ENCODE measurements around the gene SIM2. TPM values are rescaled to one million over a fixed set of nuclear protein-coding genes. Genes with fewer than 3 reads are reported as not detected.

The SIM2 gene
- total RNA-seq, 2 experiments from 2014 or later, result not detected

DNA sequence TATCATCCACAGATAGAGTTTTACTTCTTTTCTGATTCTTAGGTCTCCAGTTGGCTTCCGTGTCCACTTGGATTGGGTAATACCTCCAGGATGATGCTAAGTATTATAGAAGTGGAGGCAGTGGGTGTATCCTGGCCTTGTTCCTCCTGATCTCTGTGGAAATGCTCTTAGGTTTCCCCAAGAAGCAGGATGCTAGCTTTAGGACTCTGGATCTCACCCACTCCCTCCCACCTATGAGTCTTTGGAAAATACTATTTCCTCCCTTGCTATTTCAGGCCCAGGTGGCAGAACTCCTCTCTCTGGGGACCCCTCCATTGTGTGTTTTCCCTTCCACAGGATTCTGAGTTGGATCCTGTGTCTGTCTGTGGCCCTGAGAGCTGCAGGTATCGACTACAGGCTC is 86.7 kb downstream of the SIM2 start:
- no peak overlapping the region for H3K4me2 ChIP-seq (ENCODE audit: low read length)

DNA sequence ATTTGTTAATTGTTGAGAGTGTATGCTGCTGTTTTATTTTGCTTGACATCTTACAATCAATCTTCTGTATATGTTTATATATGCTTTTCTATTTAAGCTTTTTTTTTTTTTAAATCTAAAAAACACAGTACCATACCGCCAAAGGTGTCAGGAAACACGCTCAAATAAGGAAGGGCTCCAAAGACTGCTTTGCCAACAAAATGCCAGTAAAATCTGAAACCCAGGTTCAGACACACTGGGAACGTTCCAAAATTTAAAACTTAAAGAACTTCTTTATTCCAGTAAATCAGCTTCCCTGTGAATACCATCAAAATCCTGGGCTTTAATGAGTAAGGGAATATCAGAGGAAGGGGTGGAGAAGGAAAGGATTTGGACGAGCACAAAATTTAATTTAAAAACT is 87.3 kb downstream of the SIM2 start:
- intact Hi-C loops (cut with micrococcal nuclease; ENCODE audit: unreplicated experiment), result no loop called here

More for the DNA sequence above, 86.7 kb downstream of the SIM2 start:
- Histone ChIP-seq H3K36me3 (ENCODE audit: insufficient read depth, low read length) (no peaks in the 10 kb centered on the region), H2AFZ (ENCODE audit: low read length) (no peak overlapping the region), H3K9me2 (ENCODE audit: insufficient read depth, low read length) (no peaks in the 10 kb centered on the region), H3K4me3 (ENCODE audit: low read depth, low read length, poor library complexity, severe bottlenecking) (no peak overlapping the region), H3K79me2 (ENCODE audit: insufficient read depth, low read depth, low read length) (no peaks in the 10 kb centered on the region), H3K4me1 (ENCODE audit: insufficient read depth, low read length, poor library complexity, severe bottlenecking) (no peaks in the 10 kb centered on the region), H4K20me1 (ENCODE audit: insufficient read depth, low read length) (no peaks in the 10 kb centered on the region), H3K27ac (ENCODE audit: low read depth, low read length, poor library complexity, severe bottlenecking) (no peak overlapping the region), H3K9me3 (ENCODE audit: low read length) (no peaks in the 10 kb centered on the region)
- intact Hi-C loops (cut with micrococcal nuclease; ENCODE audit: unreplicated experiment), result no loop called here
- BruUV-seq (replicated peaks), result no TSS peak
- ChIA-PET POLR2A (interaction anchor here (0.5 kb wide), 1 partner anchor 1022 kb away, joined by 3 read pairs; no protein-coding TSS in a partner anchor), CTCF (ENCODE audit: unreplicated experiment) (no interaction called here)
- TF ChIP-seq EZH2phosphoT487 (IDR thresholded peaks at IDR 0.05; ENCODE audit: borderline replicate concordance, low read depth, low read length), result no peak
- TF ChIP-seq, protein P1, sequence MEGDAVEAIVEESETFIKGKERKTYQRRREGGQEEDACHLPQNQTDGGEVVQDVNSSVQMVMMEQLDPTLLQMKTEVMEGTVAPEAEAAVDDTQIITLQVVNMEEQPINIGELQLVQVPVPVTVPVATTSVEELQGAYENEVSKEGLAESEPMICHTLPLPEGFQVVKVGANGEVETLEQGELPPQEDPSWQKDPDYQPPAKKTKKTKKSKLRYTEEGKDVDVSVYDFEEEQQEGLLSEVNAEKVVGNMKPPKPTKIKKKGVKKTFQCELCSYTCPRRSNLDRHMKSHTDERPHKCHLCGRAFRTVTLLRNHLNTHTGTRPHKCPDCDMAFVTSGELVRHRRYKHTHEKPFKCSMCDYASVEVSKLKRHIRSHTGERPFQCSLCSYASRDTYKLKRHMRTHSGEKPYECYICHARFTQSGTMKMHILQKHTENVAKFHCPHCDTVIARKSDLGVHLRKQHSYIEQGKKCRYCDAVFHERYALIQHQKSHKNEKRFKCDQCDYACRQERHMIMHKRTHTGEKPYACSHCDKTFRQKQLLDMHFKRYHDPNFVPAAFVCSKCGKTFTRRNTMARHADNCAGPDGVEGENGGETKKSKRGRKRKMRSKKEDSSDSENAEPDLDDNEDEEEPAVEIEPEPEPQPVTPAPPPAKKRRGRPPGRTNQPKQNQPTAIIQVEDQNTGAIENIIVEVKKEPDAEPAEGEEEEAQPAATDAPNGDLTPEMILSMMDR (conservative IDR thresholded peaks at IDR 0.05; ENCODE audit: low read length), result no peak
- DNase-seq (ENCODE audit: low spot score), result no peak

DNA sequence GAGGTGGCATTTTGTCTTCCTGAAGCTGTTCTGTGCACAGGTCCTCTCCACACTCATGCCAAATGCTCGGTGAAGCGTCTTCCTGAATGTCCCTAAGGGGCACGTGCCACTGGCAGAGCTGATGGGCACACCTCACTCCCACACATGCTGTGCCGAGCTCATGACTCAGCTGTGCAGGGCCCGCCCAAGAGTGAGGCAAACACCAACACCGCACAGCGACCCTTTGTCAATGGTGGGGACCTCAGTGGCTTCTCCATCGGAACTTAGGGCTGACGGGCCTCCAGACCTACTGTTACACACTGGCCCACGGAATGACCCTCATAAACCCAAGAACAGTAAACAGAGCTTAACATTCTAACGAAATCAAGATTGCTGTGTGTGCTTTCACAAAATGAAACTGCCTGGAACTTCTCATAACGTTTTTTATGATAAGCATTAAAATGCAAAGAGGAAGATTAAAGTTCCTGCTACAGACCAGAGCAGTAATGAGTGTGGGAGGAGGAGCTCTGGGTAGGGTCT is 89.3 kb downstream of the SIM2 start:
- Histone ChIP-seq H3K9me2 (ENCODE audit: insufficient read depth, low read length) (no peaks in the 10 kb centered on the region), H2AFZ (ENCODE audit: low read length) (no peak overlapping the region), H3K9me3 (ENCODE audit: low read length) (no peaks in the 10 kb centered on the region), H3K4me3 (ENCODE audit: low read depth, low read length, poor library complexity, severe bottlenecking) (no peak overlapping the region), H3K79me2 (ENCODE audit: insufficient read depth, low read depth, low read length) (no peaks in the 10 kb centered on the region), H4K20me1 (ENCODE audit: insufficient read depth, low read length) (no peaks in the 10 kb centered on the region), H3K4me2 (ENCODE audit: low read length) (no peak overlapping the region), H3K4me1 (ENCODE audit: insufficient read depth, low read length, poor library complexity, severe bottlenecking) (no peaks in the 10 kb centered on the region), H3K36me3 (ENCODE audit: insufficient read depth, low read length) (no peaks in the 10 kb centered on the region), H3K27ac (ENCODE audit: low read depth, low read length, poor library complexity, severe bottlenecking) (no peak overlapping the region)
- no peak for TF ChIP-seq EZH2phosphoT487 (IDR thresholded peaks at IDR 0.05; ENCODE audit: borderline replicate concordance, low read depth, low read length)
- TF ChIP-seq, protein P1 (conservative IDR thresholded peaks at IDR 0.05; ENCODE audit: low read length), result no peak
- DNase-seq (ENCODE audit: low spot score), result no peak
- ChIA-PET POLR2A (no interaction called here), CTCF (ENCODE audit: unreplicated experiment) (no interaction called here)
- BruUV-seq (replicated peaks), result no TSS peak
- intact Hi-C loops (cut with micrococcal nuclease; ENCODE audit: unreplicated experiment), result no loop called here

More for the DNA sequence above, 87.3 kb downstream of the SIM2 start:
- DNase-seq (ENCODE audit: low spot score), result no peak
- no peak overlapping the region for H2AFZ ChIP-seq (ENCODE audit: low read length)
- TF ChIP-seq, protein P1 (conservative IDR thresholded peaks at IDR 0.05; ENCODE audit: low read length), result no peak
- TF ChIP-seq EZH2phosphoT487 (IDR thresholded peaks at IDR 0.05; ENCODE audit: borderline replicate concordance, low read depth, low read length), result no peak
- no peak overlapping the region for H3K4me3 ChIP-seq (ENCODE audit: low read depth, low read length, poor library complexity, severe bottlenecking)
- H3K36me3 ChIP-seq (ENCODE audit: insufficient read depth, low read length), result no peaks in the 10 kb centered on the region
- H4K20me1 ChIP-seq (ENCODE audit: insufficient read depth, low read length), result no peaks in the 10 kb centered on the region
- H3K9me2 ChIP-seq (ENCODE audit: insufficient read depth, low read length), result no peaks in the 10 kb centered on the region
- H3K79me2 ChIP-seq (ENCODE audit: insufficient read depth, low read depth, low read length), result no peaks in the 10 kb centered on the region
- no peak overlapping the region for H3K27ac ChIP-seq (ENCODE audit: low read depth, low read length, poor library complexity, severe bottlenecking)
- no peak overlapping the region for H3K4me2 ChIP-seq (ENCODE audit: low read length)
- BruUV-seq (replicated peaks), result no TSS peak
- no peaks in the 10 kb centered on the region for H3K4me1 ChIP-seq (ENCODE audit: insufficient read depth, low read length, poor library complexity, severe bottlenecking)
- CTCF ChIA-PET (ENCODE audit: unreplicated experiment), result no interaction called here
- POLR2A ChIA-PET, result interaction anchor here (0.5 kb wide), 1 partner anchor 1021 kb away, joined by 3 read pairs; no protein-coding TSS in a partner anchor
- no peaks in the 10 kb centered on the region for H3K9me3 ChIP-seq (ENCODE audit: low read length)

Measured in OCI-LY7 (cell line).